NCI-H345 (cell line): ENCODE data around the gene PAK4.
"Not testable (repeated sequence)": the region's sequence is repeated elsewhere in the genome, so short reads cannot be mapped to it uniquely, and the experiment has no call there.

Experiments used
- DNase-seq: peaks from one replicate; lab custom pipeline; 2025; lab: John Stamatoyannopoulos, UW

PAK4 gene

DNA sequence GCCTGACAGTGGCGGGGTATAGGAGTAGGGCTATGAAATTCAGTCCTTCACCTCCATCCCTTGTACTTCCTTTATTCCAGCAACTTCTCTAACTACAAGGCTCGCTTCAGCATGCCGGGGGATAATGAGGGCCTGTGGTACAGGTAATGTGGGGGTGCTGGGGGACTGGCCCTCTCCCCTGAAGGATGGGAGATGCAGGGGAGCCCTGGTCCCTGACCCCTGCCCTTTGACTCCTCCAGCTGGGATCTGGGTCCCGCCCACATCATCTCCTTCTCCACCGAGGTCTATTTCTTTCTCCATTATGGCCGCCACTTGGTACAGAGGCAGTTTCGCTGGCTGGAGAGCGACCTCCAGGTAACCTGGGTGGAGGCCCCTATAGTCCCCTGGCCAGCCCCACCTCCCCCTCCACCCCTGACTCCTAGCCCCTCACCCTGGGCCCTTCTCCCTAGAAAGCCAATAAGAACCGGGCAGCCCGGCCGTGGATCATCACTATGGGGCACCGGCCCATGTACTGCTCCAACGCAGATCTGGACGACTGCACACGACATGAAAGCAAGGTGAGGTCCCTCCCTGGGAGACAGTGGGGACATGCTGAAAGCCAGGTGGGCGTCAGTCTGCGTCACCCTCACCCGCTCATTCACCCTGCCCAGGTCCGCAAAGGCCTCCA, 25.0 kb upstream of the PAK4 start:
- no peak for DNase-seq

DNA sequence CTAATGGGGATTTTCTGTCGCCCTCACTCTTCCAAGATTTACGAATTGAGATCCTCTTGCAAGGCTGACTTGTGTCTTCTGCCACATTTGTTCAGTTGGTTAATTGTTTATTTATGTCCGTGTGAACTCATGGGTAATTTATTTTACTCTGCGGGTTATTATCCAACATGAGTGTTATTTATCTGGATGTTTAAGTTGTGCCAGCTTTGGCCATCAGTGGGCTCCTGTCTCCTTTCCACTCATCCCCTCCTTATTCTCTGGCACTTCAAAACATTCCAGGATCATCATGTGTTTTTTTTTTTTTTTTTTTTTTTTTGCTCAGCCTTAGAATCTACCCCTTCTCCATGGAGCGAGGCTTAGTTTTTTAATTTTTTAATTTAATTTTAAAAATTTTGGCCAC, 22.4 kb upstream of the PAK4 start:
- no peak for DNase-seq

DNA sequence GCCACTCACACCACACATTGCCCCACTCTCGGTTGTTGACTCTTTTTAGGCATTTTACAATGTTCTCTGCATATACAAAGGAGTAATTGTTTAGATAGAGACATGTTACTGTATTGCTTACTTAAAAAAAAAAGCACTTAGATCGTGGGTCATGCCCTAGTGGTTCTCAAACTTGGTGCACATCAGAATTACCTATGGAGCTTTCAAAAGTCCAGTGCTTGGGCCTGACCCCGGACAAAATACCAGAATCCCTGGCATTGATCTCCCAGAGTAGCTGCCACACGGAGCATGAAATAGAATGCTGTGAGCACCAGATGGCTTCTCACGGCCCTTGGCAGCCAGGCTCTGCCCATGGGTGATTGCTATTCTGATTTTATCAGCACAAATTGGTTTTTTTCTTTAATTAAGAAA, 21.4 kb upstream of the PAK4 start:
- no peak for DNase-seq

DNA sequence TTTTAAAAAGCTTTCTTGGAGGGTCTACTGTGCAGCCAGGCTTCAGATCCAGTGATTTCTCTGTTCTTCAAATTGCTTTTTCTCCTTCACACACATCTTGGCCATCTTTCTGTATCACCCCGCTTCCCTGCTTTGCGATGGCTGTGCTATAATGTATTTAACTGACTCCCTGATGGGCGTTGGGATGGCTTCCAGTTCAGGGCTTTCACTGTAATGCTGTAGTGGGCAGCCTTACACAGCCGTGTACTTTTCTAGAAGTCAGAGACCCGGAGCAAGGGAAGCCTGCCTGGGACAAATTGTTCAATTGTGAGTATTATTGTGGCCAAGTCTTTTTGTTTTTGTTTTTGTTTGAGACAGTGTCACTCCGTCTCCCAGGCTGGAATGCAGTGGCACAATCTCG, 19.4 kb upstream of the PAK4 start:
- DNase-seq, result no peak

DNA sequence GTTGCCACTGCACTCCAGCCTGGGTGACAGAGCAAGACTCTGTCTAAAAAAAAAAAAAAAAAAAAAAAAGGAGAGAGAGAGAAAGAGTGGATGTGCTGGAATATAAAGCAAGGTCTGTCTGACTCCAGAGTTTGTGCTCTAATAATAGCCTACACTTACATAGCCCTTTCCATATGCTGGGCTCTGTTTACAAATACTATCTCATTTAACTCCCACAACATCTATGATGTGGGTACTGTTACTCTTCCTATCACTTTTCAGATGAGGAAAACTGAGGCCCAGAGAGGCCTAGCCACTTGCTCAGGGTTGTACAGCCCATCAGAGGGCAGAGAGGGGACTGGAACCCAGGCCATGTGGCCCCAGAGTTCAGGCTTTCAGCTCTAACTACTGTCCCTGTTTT, 15.9 kb upstream of the PAK4 start:
- no peak for DNase-seq

DNA sequence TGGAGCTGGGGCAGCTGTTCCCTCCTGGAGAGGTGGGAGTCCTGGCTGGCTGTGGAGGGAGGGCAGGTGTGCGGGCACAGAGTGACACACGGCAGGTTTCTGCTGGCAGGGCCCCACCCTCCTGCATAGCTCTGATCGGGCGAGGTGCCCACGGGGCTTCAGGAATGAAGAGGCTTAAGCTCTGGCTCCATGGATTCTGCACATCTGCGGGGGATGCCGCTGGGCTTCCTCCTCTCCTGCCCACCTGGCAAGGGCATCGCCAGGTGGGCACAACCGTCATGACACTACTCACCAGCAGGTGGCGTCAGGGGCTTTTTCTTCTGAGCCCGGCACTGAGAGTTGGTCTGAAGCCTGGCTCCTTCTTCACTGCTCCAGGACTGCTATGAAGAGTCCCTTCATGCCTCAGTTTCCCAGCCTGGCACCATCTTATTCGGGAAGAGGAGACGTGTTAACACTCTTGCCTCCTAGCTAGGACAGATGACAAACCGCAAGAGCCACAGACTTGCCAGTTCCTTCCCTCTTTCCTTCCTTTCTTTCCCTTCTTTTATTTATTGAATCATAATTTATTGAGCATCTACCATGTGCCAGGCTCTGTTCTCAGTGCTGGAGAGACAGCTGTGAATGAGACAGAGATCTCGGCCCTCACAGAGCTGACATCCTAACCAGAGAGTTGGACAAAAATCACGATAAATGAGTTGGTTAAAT, 15.2 kb upstream of the PAK4 start:
- peak; percentile 87 for DNase-seq

DNA sequence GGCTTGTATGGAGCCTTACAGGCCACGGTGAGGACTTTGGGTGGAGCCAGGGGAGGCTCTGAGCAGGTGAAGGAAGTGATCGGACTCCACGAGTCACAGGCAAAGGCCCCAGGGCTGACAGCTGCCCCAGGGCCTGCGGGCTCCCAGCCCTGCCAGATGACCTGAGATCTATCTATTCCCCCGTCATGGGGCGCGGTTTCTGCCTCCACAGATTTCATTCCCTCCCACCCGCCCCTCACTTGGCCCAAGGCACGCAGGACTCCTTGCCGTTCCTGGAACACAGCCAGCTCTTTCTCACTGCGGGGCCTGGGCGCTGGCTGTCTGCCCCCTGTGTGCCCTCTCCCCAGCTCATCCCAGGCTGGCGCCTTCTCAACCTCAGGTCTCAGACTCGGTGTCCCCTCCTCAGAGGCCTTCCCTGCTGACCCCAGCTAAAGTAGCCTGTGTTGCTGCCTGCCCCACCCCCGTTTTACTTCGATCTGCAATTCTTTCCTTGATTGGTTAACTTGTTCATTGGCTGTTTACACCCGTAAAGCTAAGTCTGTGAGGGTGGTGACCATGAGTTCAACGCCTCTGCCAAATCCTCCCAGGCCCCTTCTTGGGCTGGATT, 13.9 kb upstream of the PAK4 start:
- peak; percentile 55 for DNase-seq

DNA sequence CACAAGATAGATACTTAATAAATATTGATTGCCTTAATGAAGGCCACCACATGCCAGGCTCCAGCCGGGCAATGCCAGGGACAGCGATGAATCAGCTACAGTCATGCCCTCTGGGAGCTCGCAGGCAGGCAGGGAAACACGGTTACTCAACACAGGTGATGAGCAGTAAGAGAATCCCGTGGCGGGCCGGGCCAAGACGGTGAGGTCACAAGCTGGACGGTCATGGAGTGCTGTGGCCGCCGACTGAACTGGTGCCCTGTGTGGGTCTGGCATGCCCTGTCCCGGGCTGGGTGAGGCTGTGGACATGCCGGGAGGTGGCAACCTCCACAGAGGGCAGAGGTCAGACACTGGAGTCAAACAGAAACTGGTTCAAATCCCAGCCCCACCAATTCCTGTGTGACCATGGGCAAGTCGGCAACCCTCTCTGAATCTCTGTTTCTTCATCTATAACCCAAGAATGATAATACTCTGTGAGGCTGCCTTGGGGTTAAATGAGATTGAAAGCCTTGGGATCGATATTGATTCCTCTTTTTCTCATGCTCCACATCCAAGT, 13.2 kb upstream of the PAK4 start:
- no peak for DNase-seq

DNA sequence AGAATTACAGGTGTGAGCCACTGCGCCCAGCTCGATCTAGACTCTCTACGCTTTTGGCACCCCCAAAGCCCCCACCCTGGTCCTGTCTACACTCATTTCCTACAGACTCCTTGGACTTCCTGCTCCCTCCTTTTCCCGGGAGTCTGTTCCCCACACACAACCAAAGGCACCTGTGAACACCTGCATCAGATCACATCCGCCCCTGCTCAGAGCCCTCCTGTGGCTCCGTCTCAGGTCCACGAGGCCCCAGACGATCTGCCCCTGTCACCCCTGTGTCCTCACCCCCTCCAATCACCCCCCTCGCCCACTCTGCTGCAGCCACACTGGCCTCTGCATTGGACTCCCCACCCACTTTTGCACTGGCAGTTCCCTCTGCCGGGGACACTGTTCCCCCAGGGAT, 12.4 kb upstream of the PAK4 start:
- no peak for DNase-seq

DNA sequence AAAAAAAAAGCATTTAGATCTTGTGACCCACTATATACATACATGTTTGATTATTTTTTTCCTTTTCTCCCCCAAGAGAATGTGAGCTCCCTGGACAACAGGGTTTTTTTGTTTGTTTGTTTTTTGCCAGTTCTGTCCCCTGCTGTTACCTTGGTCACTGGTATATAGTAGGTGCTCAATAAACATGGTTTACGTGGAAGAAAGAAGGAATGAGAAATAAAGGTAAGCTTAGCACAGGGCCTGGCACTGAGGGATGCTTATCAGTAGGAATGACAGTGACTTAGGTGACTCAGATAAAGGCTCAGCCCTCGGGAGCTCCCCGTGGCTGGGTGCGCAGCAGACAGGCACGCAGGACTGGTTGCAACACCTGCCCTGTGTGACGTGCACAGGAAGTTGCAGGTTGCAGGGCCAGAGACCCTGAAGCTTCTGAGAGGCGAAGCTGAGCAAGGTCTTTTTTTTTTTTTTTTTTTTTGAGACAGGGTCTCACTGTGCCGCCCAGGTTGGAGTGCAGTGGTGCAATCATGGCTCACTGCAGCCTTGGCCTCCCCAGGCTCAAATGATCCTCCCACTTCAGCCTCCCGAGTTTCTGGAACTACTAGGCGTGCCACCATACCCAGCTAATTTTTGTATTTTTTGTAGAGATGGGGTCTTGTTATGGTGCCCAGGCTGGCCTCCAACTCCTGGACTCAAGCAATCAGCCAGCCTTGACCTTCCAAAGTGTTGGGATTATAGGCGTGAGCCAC, 10.3 kb upstream of the PAK4 start:
- no peak for DNase-seq

DNA sequence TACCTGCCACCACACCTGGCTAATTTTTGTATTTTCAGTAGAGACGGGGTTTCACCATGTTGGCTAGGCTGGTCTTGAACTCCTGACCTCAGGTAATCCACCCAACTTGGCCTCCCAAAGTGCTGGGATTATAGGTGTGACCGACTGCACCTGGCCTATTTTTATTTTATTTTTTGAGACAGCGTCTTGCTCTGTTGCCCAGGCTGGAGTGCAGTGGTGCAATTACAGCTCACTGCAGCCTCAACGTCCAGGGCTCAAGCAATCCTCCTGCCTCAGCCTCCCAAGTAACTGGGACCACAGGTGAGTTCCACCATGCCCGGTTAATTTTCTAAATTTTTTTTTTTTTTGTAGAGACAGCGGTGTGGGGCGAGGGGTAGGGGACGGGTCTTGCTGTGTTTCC, 8.6 kb upstream of the PAK4 start:
- DNase-seq, result not testable (repeated sequence)

DNA sequence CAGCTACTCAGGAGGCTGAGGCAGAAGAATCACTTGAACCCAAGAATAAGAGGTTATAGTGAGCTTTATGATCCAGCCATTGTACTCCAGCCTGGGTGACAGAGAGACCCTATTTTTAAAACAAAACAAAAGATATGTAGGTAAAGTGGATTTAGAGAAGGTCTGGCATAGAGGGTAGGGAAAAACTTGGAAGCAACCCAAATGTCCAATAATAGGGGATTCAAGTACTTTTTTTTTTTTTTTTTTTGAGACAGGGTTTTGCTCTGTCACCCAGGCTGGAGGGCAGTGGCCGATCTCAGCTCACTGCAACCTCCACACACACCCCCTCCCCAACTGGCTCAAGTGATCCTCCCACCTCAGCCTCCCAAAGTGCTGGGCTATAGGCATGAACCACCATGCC, 5.8 kb upstream of the PAK4 start:
- no peak for DNase-seq

DNA sequence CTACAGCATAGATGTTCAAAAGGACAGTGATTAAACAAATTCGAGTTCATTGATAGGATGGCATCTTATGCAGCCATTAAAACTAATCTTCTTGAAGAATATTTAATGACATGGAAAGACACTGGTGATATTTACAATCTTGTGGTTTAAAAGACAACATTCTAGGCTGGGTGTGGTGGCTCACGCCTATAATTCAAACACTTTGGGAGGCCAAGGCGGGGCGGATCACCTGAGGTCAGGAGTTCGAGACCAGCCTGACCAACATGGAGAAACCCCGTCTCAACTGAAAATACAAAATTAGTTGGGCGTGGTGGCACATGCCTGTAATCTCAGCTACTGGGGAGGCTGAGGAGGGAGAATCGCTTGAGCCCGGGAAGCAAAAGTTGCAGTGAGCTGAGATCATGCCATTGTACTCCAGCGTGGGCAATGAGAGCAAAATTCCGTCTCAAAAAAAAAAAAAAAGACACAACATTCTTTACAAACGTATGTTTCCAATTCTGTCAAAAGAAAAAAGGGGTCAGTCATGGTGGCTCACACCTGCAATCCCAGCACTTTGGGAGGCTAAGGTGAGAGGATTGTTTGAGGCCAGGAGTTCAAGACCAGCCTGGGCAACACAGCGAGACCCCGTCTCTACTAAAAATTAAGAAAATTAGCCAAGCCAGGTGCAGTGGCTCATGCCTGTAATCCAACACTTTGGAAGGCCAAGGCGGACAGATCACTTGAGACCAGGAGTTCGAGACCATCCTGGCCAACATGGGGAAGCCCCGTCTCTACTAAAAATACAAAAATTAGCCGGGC, 2.5 kb upstream of the PAK4 start:
- DNase-seq, result no peak

DNA sequence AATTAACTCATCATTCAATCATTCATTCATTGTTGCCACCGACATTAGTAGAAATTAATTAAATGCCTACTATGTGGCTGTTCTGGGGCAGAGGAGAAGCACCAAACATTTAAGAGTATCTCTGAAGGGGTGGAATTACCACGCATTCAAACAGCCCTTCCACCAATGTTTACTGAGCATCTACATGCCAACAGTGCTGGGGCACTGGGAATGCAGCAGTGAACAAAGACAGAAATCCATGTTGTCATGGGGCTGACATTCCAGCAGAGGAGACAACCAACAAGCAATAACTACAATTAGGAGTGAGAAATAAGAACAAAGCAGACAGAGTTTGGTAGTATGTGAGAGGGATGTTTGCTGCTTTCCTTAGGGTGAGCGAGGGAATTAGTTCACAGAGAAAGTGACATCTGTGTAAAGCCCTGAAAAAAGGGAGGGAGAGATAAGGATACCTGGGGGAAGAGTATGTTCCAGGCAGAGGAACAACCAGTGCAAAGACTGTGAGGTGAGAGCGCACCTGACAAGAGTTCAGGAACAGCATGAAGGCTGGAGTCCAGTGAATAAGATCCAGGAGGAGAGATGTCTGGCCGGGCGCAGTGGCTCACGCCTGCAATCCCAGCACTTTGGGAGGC, 1.3 kb upstream of the PAK4 start:
- DNase-seq, result no peak

DNA sequence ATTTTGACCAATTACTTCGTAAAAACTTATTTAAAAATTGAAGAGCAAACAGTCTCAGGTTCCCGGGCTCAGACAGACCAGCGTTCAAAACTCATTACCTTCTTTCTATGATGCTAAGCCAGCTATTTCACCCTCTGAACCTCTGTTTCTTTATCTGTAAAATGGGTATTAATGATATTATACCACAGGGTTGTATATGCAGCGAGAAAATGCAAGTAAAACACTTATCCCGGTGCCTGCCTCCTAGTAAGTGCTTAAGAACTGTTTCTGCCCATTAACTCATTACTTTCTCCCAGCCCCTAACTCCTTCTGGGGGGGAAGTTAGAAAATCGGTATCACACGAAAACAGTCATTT, 410 bp upstream of the PAK4 start:
- no peak for DNase-seq

DNA sequence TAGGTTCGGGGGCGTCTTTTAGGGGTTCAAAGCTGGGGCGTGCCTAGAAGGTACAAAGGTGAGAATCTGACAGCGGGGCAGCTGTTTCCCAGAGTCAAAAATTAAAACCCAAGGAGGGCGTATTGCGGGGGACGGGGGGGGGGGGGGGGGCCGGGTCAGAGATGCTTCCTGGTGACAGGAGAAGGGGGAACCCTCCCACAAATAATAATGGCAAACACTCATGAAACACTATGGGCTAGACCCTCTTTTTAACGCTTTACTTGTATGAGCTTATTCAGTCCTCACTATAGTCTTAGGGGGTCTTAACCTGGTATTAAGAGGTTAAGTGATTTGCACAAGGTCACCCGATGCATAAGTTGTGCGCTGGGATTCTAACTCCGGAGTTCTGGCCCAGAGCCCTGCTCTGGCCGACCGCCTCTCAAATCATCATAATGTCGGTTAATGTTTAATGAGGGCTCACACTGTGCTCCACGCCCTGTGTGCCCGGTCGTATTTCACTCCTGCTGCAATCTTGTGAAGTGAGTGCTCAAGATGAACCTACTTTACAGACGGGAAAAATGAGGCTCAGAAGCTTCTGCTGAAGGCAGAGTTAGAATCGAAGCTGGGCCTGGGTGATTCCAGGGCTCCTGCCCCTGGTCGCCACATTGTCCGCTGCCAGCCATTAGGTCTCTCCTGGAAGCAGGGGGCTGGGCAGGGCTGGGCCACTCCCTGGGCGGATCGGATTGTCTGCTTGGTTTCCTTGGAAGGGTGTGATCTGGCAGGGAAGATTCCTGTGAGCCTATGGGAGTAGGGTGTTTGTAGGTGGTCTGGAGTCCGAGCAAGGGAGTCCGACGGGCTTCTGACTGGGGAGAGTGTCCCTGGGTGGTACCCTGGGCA, 964 bp downstream of the PAK4 start:
- peak; percentile 25 for DNase-seq

DNA sequence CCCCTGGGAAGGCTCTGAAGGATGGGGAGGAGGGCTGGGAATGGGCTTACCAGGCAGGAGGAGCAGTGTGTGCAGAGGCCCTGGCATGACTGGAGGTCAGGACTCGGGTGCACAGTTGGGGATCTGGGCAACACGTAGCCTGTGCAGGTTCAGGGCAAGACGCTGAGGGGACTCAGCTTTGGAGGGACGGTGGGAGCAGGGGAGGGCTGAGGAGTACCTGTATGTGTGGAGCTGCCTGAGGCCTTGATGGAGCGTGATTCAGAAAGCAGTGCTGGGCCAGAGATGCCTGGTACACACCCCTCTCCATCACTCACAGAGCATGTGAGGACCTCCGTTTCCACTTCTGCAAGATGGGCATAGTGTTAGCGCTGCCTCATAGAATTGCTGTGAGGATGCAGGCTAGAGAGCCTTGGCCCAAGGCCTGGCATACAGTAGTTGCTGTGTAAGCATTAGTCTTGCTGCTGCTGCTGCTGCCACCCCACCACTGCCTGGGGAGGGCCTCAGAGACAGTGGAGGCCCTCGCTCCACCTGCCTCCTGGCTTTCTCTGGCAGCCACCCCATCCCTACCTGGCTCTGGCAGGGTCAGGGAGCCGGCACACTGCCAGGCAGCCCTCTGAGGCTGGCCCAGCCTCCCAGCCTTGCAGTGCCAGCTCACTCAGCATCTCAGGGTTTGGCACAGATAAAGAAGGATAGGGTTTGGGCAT, 2.4 kb downstream of the PAK4 start:
- no peak for DNase-seq

DNA sequence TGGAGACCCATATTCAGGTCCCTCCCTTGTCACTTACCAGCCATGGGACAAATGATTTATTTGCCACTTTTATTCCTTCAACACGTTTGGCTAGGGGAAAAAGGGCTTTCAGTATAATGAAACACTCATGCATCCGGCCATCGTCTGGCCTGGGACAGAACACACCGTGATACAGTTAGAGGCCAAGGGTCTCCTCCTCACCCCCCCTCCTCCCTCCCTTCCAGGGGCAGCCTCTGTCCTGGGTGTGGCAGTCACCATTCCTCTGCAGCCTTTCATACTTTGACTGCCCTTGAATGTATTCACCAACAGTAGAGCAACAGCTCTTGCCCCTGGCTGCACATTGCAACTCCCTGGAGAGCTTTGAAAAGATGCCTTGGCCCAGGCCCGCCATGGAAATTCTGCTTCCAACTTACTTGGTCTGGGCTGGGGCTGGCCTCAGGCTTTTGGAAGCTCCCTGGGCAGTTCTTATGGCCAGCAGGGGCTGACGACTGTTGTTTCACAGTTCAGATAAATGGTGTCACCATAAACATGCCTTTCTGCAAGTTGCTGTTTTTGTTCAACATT, 3.0 kb downstream of the PAK4 start:
- DNase-seq, result no peak

DNA sequence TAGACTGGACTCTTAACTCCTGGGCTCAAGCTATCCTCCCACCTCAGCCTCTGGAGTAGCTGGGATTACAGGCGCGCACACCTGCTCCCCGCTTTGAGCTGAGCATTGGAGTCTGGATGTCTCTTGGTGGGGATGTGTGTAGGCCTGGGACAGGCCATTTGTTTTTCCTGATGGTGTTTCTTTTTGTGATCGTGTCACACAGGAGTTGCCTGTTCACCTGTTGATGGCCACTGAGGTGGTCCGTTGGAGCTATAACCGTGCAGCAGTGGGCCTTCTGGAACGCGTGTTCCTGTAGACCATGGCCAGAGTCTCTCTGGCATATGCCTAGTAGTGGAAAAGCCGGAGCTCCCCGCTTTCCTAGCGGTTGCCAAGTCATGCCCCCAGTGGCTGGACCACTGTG, 3.5 kb downstream of the PAK4 start:
- DNase-seq, result no peak
